ENCODE data around the gene C11orf68.

C11orf68 gene

GRCh38 chr11:65871811-65872548 is 46.9 kb downstream of the C11orf68 start:
- no peak for DNase-seq (ENCODE audit: low spot score)

GRCh38 chr11:65870706-65871681 is 47.9 kb downstream of the C11orf68 start:
- no peak for DNase-seq (ENCODE audit: low spot score)

GRCh38 chr11:65870307-65870658 is 48.6 kb downstream of the C11orf68 start:
- DNase-seq (ENCODE audit: low spot score): no peak

GRCh38 chr11:65869643-65870306 is 49.1 kb downstream of the C11orf68 start:
- no peak for DNase-seq (ENCODE audit: low spot score)

GRCh38 chr11:65868907-65869306 is 50.0 kb downstream of the C11orf68 start:
- DNase-seq (ENCODE audit: low spot score): no peak

GRCh38 chr11:65868076-65868667 is 50.7 kb downstream of the C11orf68 start:
- DNase-seq (ENCODE audit: low spot score): no peak

- no peak for DNase-seq (ENCODE audit: low spot score)
These were observed 51.4 kb downstream of the C11orf68 start for GRCh38 chr11:65867284-65868071.

All from CD4-positive, alpha-beta T cell treated with Interleukin-15 for 4 hours (primary cell).